Caco-2 (cell line): Measurements from ENCODE around the gene GC. TPM values are rescaled to one million over a fixed set of nuclear protein-coding genes. Genes with fewer than 3 reads are reported as not detected.

Source experiments
- BruUV-seq: library from RNA; stranded (reverse); fragments of 400-500 nt; replicated peaks from 2 replicates; lab custom pipeline; 2021; lab: Mats Ljungman, UMichigan
- CTCF ChIA-PET: fragments of 300-600 bp; sonication (Branson Sonifier 250); formaldehyde crosslinking; loops from one replicate; lab custom pipeline; 2022; ENCODE audit warnings: antibody characterized with exemption; lab: Charles Lee
- POLR2A ChIA-PET: fragments of 300-600 bp; sonication (Branson Sonifier 250); formaldehyde crosslinking; loops from one replicate; lab custom pipeline; 2022; ENCODE audit warnings: antibody characterized with exemption; lab: Charles Lee
- DNase-seq, 2 experiments: peaks; one replicate each; pipeline versions ENCODE4 v3.0.0 to v3.0.0-alpha.2; 2020 to 2022
- H3K27me3 ChIP-seq: replicated peaks from 2 replicates; pipeline ENCODE4 v1.6.0; 2011; ENCODE audit warnings: low read length; ENCODE audit not compliant: control insufficient read depth, insufficient read depth
- H3K36me3 ChIP-seq: 2 replicates; pipeline ENCODE4 v1.5.1; 2011; ENCODE audit warnings: low read length; ENCODE audit not compliant: control insufficient read depth, insufficient read depth
- H3K4me1 ChIP-seq: fragments of 250-450 bp; sonication (Bioruptor Pico); 2 replicates; pipeline ENCODE4 v1.5.1; 2020; ENCODE audit warnings: mild to moderate bottlenecking
- H3K4me3 ChIP-seq: 2 replicates; pipeline ENCODE4 v1.5.1; 2011; ENCODE audit warnings: low read depth, mild to moderate bottlenecking, control low read depth, low read length
- H3K9me3 ChIP-seq: fragments of 250-450 bp; sonication (Bioruptor Pico); 2 replicates; pipeline ENCODE4 v1.5.1; 2020; ENCODE audit warnings: mild to moderate bottlenecking, moderate library complexity
- H3K27ac Mint-ChIP-seq: one replicate; pipeline ENCODE4 v1.8.0; 2022; ENCODE audit warnings: mixed read lengths; ENCODE audit not compliant: unreplicated experiment
- H3K27me3 Mint-ChIP-seq: one replicate; pipeline ENCODE4 v1.8.0; 2022; ENCODE audit warnings: mixed read lengths; ENCODE audit not compliant: insufficient read depth, unreplicated experiment
- H3K36me3 Mint-ChIP-seq: one replicate; pipeline ENCODE4 v1.8.0; 2022; ENCODE audit warnings: mild to moderate bottlenecking, mixed read lengths; ENCODE audit not compliant: insufficient read depth, unreplicated experiment
- H3K4me1 Mint-ChIP-seq: one replicate; pipeline ENCODE4 v1.8.0; 2022; ENCODE audit warnings: low read depth, mixed read lengths; ENCODE audit not compliant: unreplicated experiment
- H3K4me3 Mint-ChIP-seq: one replicate; pipeline ENCODE4 v1.8.0; 2022; ENCODE audit warnings: mild to moderate bottlenecking, moderate library complexity, mixed read lengths; ENCODE audit not compliant: unreplicated experiment
- H3K9me3 Mint-ChIP-seq: one replicate; pipeline ENCODE4 v1.8.0; 2022; ENCODE audit warnings: mixed read lengths; ENCODE audit not compliant: unreplicated experiment
- CTCF ChIP-seq, 2 experiments: fragments of 200-600 bp in 1 of 2; IDR thresholded peaks; 1 replicate in 1 of 2; 2 replicates in 1 of 2; pipeline versions ENCODE4 v1.5.1 to v1.8.0; 2011 to 2022; ENCODE audit warnings: antibody characterized with exemption in 1 of 2, control low read depth in 1 of 2, inconsistent platforms in 1 of 2, low read depth in 1 of 2, low read length in 1 of 2, mild to moderate bottlenecking in 1 of 2, moderate library complexity in 1 of 2; ENCODE audit not compliant: insufficient read depth in 1 of 2, severe bottlenecking in 1 of 2, unreplicated experiment in 1 of 2
- intact Hi-C: fragments of 100-400 bp; cut with micrococcal nuclease; formaldehyde crosslinking; loops from one replicate; pipeline ENCODE4 v1.10.0; 2022; ENCODE audit not compliant: unreplicated experiment
- total RNA-seq: library from RNA; stranded (reverse); gene quantifications from 2 replicates; pipeline ENCODE4 v1.2.3, GENCODE V29; 2022

Gene GC
- total RNA-seq, 1 experiment from 2014 or later = not detected

- no peak for TF ChIP-seq CTCF (IDR thresholded peaks at IDR 0.05; ENCODE audit: insufficient read depth in 1 of 2, low read depth in 1 of 2, low read length in 1 of 2, severe bottlenecking in 1 of 2, unreplicated experiment in 1 of 2)
- CTCF ChIA-PET = no interaction called here
- no peaks in the 10 kb centered on the region for H3K4me1 ChIP-seq
Measured at GRCh38 chr4:71830497-71831190, 46.8 kb upstream of the GC start.

DNA sequence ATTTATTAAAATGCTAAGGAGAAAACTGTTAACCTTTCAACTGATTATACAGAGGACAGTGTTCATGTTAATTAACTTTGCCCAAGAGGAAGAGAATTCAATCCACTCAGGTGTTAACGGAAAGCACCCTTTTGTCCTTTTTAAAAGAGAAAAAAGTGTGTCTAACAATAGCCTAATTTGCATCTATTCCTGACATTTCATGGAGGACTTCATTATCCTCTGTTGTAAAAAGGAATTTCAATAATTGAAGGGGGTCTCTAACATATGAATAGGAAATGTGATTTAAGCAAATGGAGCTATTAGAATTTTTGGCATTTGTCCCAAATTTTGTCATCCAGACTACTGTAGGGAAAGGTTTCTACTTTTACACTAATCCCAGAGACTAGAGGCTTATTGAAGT is 44.6 kb upstream of the GC start:
- no TSS peak for BruUV-seq
- H3K27me3 Mint-ChIP-seq = no peaks in the 10 kb centered on the region
- Histone ChIP-seq H3K9me3 (no peaks in the 10 kb centered on the region), H3K4me1 (no peaks in the 10 kb centered on the region), H3K36me3 (no peaks in the 10 kb centered on the region), H3K4me3 (no peak overlapping the region), H3K27me3 (no peaks in the 10 kb centered on the region)
- no peaks in the 10 kb centered on the region for H3K4me1 Mint-ChIP-seq
- H3K27ac Mint-ChIP-seq = no peak overlapping the region
- CTCF ChIA-PET = no interaction called here
- H3K9me3 Mint-ChIP-seq = no peaks in the 10 kb centered on the region
- no peak for DNase-seq
- no peaks in the 10 kb centered on the region for H3K36me3 Mint-ChIP-seq
- TF ChIP-seq CTCF (IDR thresholded peaks at IDR 0.05; ENCODE audit: insufficient read depth in 1 of 2, low read depth in 1 of 2, low read length in 1 of 2, severe bottlenecking in 1 of 2, unreplicated experiment in 1 of 2) = no peak
- POLR2A ChIA-PET = no interaction called here
- intact Hi-C loops = no loop called here
- H3K4me3 Mint-ChIP-seq = no peak overlapping the region

More at GRCh38 chr4:71830497-71831190, 46.8 kb upstream of the GC start:
- H3K4me1 Mint-ChIP-seq = no peaks in the 10 kb centered on the region
- no peaks in the 10 kb centered on the region for H3K36me3 Mint-ChIP-seq
- Histone ChIP-seq H3K27me3 (no peaks in the 10 kb centered on the region), H3K36me3 (no peaks in the 10 kb centered on the region), H3K4me3 (no peak overlapping the region), H3K9me3 (no peaks in the 10 kb centered on the region)
- no peak overlapping the region for H3K27ac Mint-ChIP-seq
- BruUV-seq = no TSS peak
- no peaks in the 10 kb centered on the region for H3K9me3 Mint-ChIP-seq
- H3K4me3 Mint-ChIP-seq = no peak overlapping the region
- POLR2A ChIA-PET = no interaction called here
- intact Hi-C loops = no loop called here
- DNase-seq = no peak
- H3K27me3 Mint-ChIP-seq = no peaks in the 10 kb centered on the region

- BruUV-seq = no TSS peak
- Histone ChIP-seq H3K9me3 (no peaks in the 10 kb centered on the region), H3K4me1 (no peaks in the 10 kb centered on the region), H3K27me3 (no peaks in the 10 kb centered on the region), H3K36me3 (no peaks in the 10 kb centered on the region), H3K4me3 (no peak overlapping the region)
- no peak for TF ChIP-seq CTCF (IDR thresholded peaks at IDR 0.05; ENCODE audit: insufficient read depth in 1 of 2, low read depth in 1 of 2, low read length in 1 of 2, severe bottlenecking in 1 of 2, unreplicated experiment in 1 of 2)
- Mint-ChIP-seq H3K36me3 (no peaks in the 10 kb centered on the region), H3K4me1 (no peaks in the 10 kb centered on the region), H3K4me3 (no peak overlapping the region), H3K27ac (no peak overlapping the region), H3K27me3 (no peaks in the 10 kb centered on the region), H3K9me3 (no peaks in the 10 kb centered on the region)
- intact Hi-C loops = no loop called here
- ChIA-PET CTCF (no interaction called here), POLR2A (no interaction called here)
- no peak for DNase-seq
Measured at GRCh38 chr4:71827826-71828225, 43.9 kb upstream of the GC start.
